ENCODE data around the gene SCGB3A2.
"Not testable (repeated sequence)": the region's sequence is repeated elsewhere in the genome, so short reads cannot be mapped to it uniquely, and the experiment has no call there.

The SCGB3A2 gene

GRCh38 chr5:147869112-147869511, 9.4 kb upstream of the SCGB3A2 start:
- no peak for DNase-seq

GRCh38 chr5:147869892-147870291, 8.6 kb upstream of the SCGB3A2 start:
- not testable (repeated sequence) for DNase-seq

GRCh38 chr5:147871980-147872549, 6.4 kb upstream of the SCGB3A2 start:
- not testable (repeated sequence) for DNase-seq

- not testable (repeated sequence) for DNase-seq
These were observed 5.6 kb upstream of the SCGB3A2 start for GRCh38 chr5:147872744-147873435.

GRCh38 chr5:147874118-147874875, 4.2 kb upstream of the SCGB3A2 start:
- DNase-seq, result not testable (repeated sequence)

GRCh38 chr5:147874910-147875367, 3.6 kb upstream of the SCGB3A2 start:
- DNase-seq, result no peak

GRCh38 chr5:147876141-147876540, 2.4 kb upstream of the SCGB3A2 start:
- DNase-seq, result no peak

- DNase-seq, result no peak
These were observed 1.9 kb upstream of the SCGB3A2 start for GRCh38 chr5:147876626-147877025.

GRCh38 chr5:147879784-147880183, 1.3 kb downstream of the SCGB3A2 start:
- DNase-seq, result no peak

GRCh38 chr5:147880487-147880886, 2.0 kb downstream of the SCGB3A2 start:
- DNase-seq, result no peak

GRCh38 chr5:147882586-147883313, 4.2 kb downstream of the SCGB3A2 start:
- no peak for DNase-seq

GRCh38 chr5:147887026-147887627, 8.6 kb downstream of the SCGB3A2 start:
- no peak for DNase-seq

- DNase-seq, result no peak
These were observed 9.4 kb downstream of the SCGB3A2 start for GRCh38 chr5:147887930-147888329.

- DNase-seq, result no peak
These were observed 14.3 kb downstream of the SCGB3A2 start for GRCh38 chr5:147892696-147893296.

GRCh38 chr5:147893820-147894219, 15.3 kb downstream of the SCGB3A2 start:
- no peak for DNase-seq

GRCh38 chr5:147895864-147896263, 17.4 kb downstream of the SCGB3A2 start:
- DNase-seq, result no peak

GRCh38 chr5:147898875-147899401, 20.4 kb downstream of the SCGB3A2 start:
- no peak for DNase-seq

- no peak for DNase-seq
These were observed 23.1 kb downstream of the SCGB3A2 start for GRCh38 chr5:147901599-147902039.

GRCh38 chr5:147902609-147903115, 24.2 kb downstream of the SCGB3A2 start:
- DNase-seq, result no peak

GRCh38 chr5:147904110-147904509, 25.6 kb downstream of the SCGB3A2 start:
- DNase-seq, result no peak

- DNase-seq, result no peak
These were observed 28.0 kb downstream of the SCGB3A2 start, which contains the start of gene C5orf46 for GRCh38 chr5:147906326-147907095. Gene C5orf46, minus strand, starts transcription at chr5:147906538. Its CDS starts 37 bp downstream, at chr5:147906501.
